G401 (cell line): ENCODE results near the gene NUS1. TPM values are rescaled to one million over a fixed set of nuclear protein-coding genes. Genes with fewer than 3 reads are reported as not detected.
"Not testable (repeated sequence)": the region's sequence is repeated elsewhere in the genome, so short reads cannot be mapped to it uniquely, and the experiment has no call there.

ENCODE experiments used
- DNase-seq: peaks from one replicate; pipeline ENCODE4 v3.0.0-alpha.2; 2015; ENCODE audit warnings: low spot score
- in situ Hi-C: cut with HindIII; loops from 2 replicates; pipeline ENCODE4 v1.10.0; 2016; ENCODE audit warnings: low sequenced_read_pairs, mixed read lengths
- total RNA-seq: library from RNA; depleted of rRNA; stranded (reverse); fragments of >200 nt; shearing (Covaris generic); gene quantifications from 2 replicates; pipeline ENCODE4 v1.2.3, GENCODE V29; 2014; rRNA removed

Gene NUS1
- total RNA-seq, 1 experiment from 2014 or later: 62.6 TPM

GRCh38 chr6:117706504-117706903 is 31.2 kb downstream of the NUS1 start:
- DNase-seq: no peak
- in situ Hi-C loops: no loop called here

- DNase-seq, in situ Hi-C loops: not testable (repeated sequence)
Observed at GRCh38 chr6:117706936-117707509, 31.8 kb downstream of the NUS1 start.

GRCh38 chr6:117711369-117711768 is 36.1 kb downstream of the NUS1 start:
- DNase-seq: no peak
- in situ Hi-C loops: no loop called here

- in situ Hi-C loops: no loop called here
- no peak for DNase-seq
Observed at GRCh38 chr6:117718895-117719294, 43.6 kb downstream of the NUS1 start.

- in situ Hi-C loops, DNase-seq: not testable (repeated sequence)
Observed at GRCh38 chr6:117721520-117721919, 46.3 kb downstream of the NUS1 start.

GRCh38 chr6:117728626-117729025 is 53.4 kb downstream of the NUS1 start:
- in situ Hi-C loops: no loop called here
- no peak for DNase-seq

- in situ Hi-C loops: no loop called here
- DNase-seq: no peak
Observed at GRCh38 chr6:117729613-117730012, 54.3 kb downstream of the NUS1 start.

- in situ Hi-C loops: no loop called here
- DNase-seq: no peak
Observed at GRCh38 chr6:117733341-117733740, 58.1 kb downstream of the NUS1 start.

GRCh38 chr6:117739869-117740268 is 64.6 kb downstream of the NUS1 start:
- DNase-seq: no peak
- in situ Hi-C loops: no loop called here

- in situ Hi-C loops: no loop called here
- no peak for DNase-seq
Observed at GRCh38 chr6:117740605-117741004, 65.3 kb downstream of the NUS1 start.

GRCh38 chr6:117750675-117751074 is 75.4 kb downstream of the NUS1 start:
- DNase-seq, in situ Hi-C loops: not testable (repeated sequence)

Other genes starting within 250 kb of the NUS1 start
- not detected in 2 replicates for gene ROS1, start 249.5 kb upstream of the NUS1 start, total RNA-seq
- gene DCBLD1, start 192.8 kb upstream of the NUS1 start, total RNA-seq: not detected in 2 replicates
- gene GOPC, start 73.0 kb upstream of the NUS1 start, total RNA-seq: 11.1 and 15.1 TPM in 2 replicates
- gene SLC35F1, start 231.8 kb downstream of the NUS1 start, total RNA-seq: not detected in 2 replicates